H9 (cell line): ENCODE measurements around the gene MARCHF3. TPM values are rescaled to one million over a fixed set of nuclear protein-coding genes. Genes with fewer than 3 reads are reported as not detected.

Experiments
- DNase-seq: peaks from one replicate; pipeline ENCODE4 v3.0.0-alpha.2; 2017
- H2AFZ ChIP-seq: one replicate; pipeline ENCODE4 v1.6.1; 2013; ENCODE audit warnings: mild to moderate bottlenecking, low read length, control low read depth, moderate library complexity
- H2AK5ac ChIP-seq: 2 replicates; pipeline ENCODE4 v1.6.1; 2013; ENCODE audit warnings: low read length, control low read depth, mixed read lengths; ENCODE audit not compliant: insufficient read length
- H2BK120ac ChIP-seq: one replicate; pipeline ENCODE4 v1.6.1; 2013; ENCODE audit warnings: low read depth, mild to moderate bottlenecking, low read length, control low read depth, inconsistent platforms; ENCODE audit not compliant: poor library complexity, severe bottlenecking
- H2BK12ac ChIP-seq: 2 replicates; pipeline ENCODE4 v1.6.1; 2013; ENCODE audit warnings: low read length, control low read depth, mixed read lengths, low read depth; ENCODE audit not compliant: insufficient read length
- H2BK15ac ChIP-seq: 2 replicates; pipeline ENCODE4 v1.6.1; 2013; ENCODE audit warnings: low read depth, low read length, control low read depth
- H2BK20ac ChIP-seq: one replicate; pipeline ENCODE4 v1.6.1; 2013; ENCODE audit warnings: low read depth, mild to moderate bottlenecking, low read length, control low read depth, inconsistent platforms; ENCODE audit not compliant: poor library complexity, severe bottlenecking
- H2BK5ac ChIP-seq: 2 replicates; pipeline ENCODE4 v1.6.1; 2013; ENCODE audit warnings: low read length, control low read depth, mixed read lengths; ENCODE audit not compliant: insufficient read length
- H3K14ac ChIP-seq: 2 replicates; pipeline ENCODE4 v1.6.1; 2013; ENCODE audit warnings: low read length, control low read depth; ENCODE audit not compliant: insufficient read depth
- H3K18ac ChIP-seq: 2 replicates; pipeline ENCODE4 v1.6.1; 2013; ENCODE audit warnings: low read depth, mild to moderate bottlenecking, mixed read lengths, low read length, control low read depth; ENCODE audit not compliant: insufficient read length
- H3K23ac ChIP-seq: 2 replicates; pipeline ENCODE4 v1.6.1; 2013; ENCODE audit warnings: low read length, control low read depth, mixed read lengths, low read depth; ENCODE audit not compliant: insufficient read length
- H3K23me2 ChIP-seq: 2 replicates; pipeline ENCODE4 v1.6.1; 2013; ENCODE audit warnings: low read depth, mild to moderate bottlenecking, mixed read lengths, low read length, control low read depth; ENCODE audit not compliant: insufficient read length, poor library complexity, severe bottlenecking
- H3K27ac ChIP-seq: 2 replicates; pipeline ENCODE4 v1.5.1; 2013; ENCODE audit warnings: low read length, control low read depth, mixed read lengths, low read depth; ENCODE audit not compliant: insufficient read length
- H3K27me3 ChIP-seq: 2 replicates; pipeline ENCODE4 v1.6.1; 2013; ENCODE audit warnings: low read length, control low read depth, inconsistent platforms; ENCODE audit not compliant: insufficient read depth
- H3K4ac ChIP-seq: 2 replicates; pipeline ENCODE4 v1.6.1; 2013; ENCODE audit warnings: low read depth, mild to moderate bottlenecking, control low read depth, inconsistent platforms, low read length, moderate library complexity
- H3K4me1 ChIP-seq: 2 replicates; pipeline ENCODE4 v1.6.1; 2013; ENCODE audit warnings: low read length, control low read depth, inconsistent platforms; ENCODE audit not compliant: insufficient read depth
- H3K4me2 ChIP-seq: 2 replicates; pipeline ENCODE4 v1.6.1; 2013; ENCODE audit warnings: low read length, control low read depth, mixed read lengths; ENCODE audit not compliant: insufficient read length, insufficient read depth
- H3K56ac ChIP-seq: 2 replicates; pipeline ENCODE4 v1.6.1; 2013; ENCODE audit warnings: low read depth, mild to moderate bottlenecking, mixed read lengths, low read length, control low read depth; ENCODE audit not compliant: insufficient read length
- H3K79me1 ChIP-seq: 2 replicates; pipeline ENCODE4 v1.6.1; 2013; ENCODE audit warnings: low read depth, mild to moderate bottlenecking, moderate library complexity, low read length, control low read depth, inconsistent platforms; ENCODE audit not compliant: insufficient read depth, poor library complexity, severe bottlenecking
- H3K79me2 ChIP-seq: 2 replicates; pipeline ENCODE4 v1.6.1; 2013; ENCODE audit warnings: low read length, control low read depth, inconsistent platforms; ENCODE audit not compliant: insufficient read depth
- H3K9ac ChIP-seq: 2 replicates; pipeline ENCODE4 v1.6.1; 2013; ENCODE audit warnings: low read length, control low read depth, mixed read lengths; ENCODE audit not compliant: insufficient read length; ENCODE audit errors: extremely low read depth
- H3K9me3 ChIP-seq: one replicate; pipeline ENCODE4 v1.6.1; 2013; ENCODE audit warnings: low read depth, low read length, inconsistent platforms; ENCODE audit not compliant: control insufficient read depth
- H3T11ph ChIP-seq: one replicate; pipeline ENCODE4 v1.6.1; 2013; ENCODE audit warnings: mild to moderate bottlenecking, low read length, control low read depth, inconsistent platforms
- H4K20me1 ChIP-seq: one replicate; pipeline ENCODE4 v1.6.1; 2013; ENCODE audit not compliant: control insufficient read depth, insufficient read length, insufficient read depth
- H4K5ac ChIP-seq: 2 replicates; pipeline ENCODE4 v1.6.1; 2013; ENCODE audit warnings: low read depth, mild to moderate bottlenecking, mixed read lengths, low read length, control low read depth; ENCODE audit not compliant: insufficient read length
- H4K8ac ChIP-seq: replicated peaks from 2 replicates; pipeline ENCODE4 v1.6.1; 2013; ENCODE audit warnings: low read length, control low read depth, mixed read lengths, low read depth; ENCODE audit not compliant: insufficient read length
- H4K91ac ChIP-seq: 2 replicates; pipeline ENCODE4 v1.6.1; 2013; ENCODE audit warnings: low read depth, mild to moderate bottlenecking, moderate library complexity, mixed read lengths, low read length, control low read depth; ENCODE audit not compliant: insufficient read length
- H3K27ac Mint-ChIP-seq, 3 experiments: 2 replicates in 2 of 3; 3 replicates in 1 of 3; pipeline ENCODE4 v1.8.0; 2020 to 2021; ENCODE audit warnings: mixed read lengths in 3 of 3, mild to moderate bottlenecking in 1 of 3, moderate library complexity in 1 of 3
- H3K27me3 Mint-ChIP-seq: 2 replicates; pipeline ENCODE4 v1.8.0; 2021; ENCODE audit warnings: low read depth, mild to moderate bottlenecking, moderate library complexity, mixed read lengths
- H3K36me3 Mint-ChIP-seq, 3 experiments: 2 replicates in 2 of 3; 3 replicates in 1 of 3; pipeline ENCODE4 v1.8.0; 2020 to 2021; ENCODE audit warnings: low read depth in 3 of 3, mixed read lengths in 3 of 3; ENCODE audit not compliant: insufficient read depth in 1 of 3
- H3K4me1 Mint-ChIP-seq, 2 experiments: 2 replicates each; pipeline ENCODE4 v1.8.0; 2020; ENCODE audit warnings: mixed read lengths in 2 of 2
- H3K4me3 Mint-ChIP-seq, 2 experiments: 2 replicates in 1 of 2; 3 replicates in 1 of 2; pipeline ENCODE4 v1.8.0; 2020 to 2021; ENCODE audit warnings: mild to moderate bottlenecking in 2 of 2, mixed read lengths in 2 of 2, moderate library complexity in 1 of 2
- H3K9me3 Mint-ChIP-seq, 2 experiments: 2 replicates in 1 of 2; 3 replicates in 1 of 2; pipeline ENCODE4 v1.8.0; 2020; ENCODE audit warnings: mild to moderate bottlenecking in 2 of 2, mixed read lengths in 2 of 2, moderate library complexity in 1 of 2
- CTCF ChIP-seq: fragments of 200-600 bp; sonication (generic); conservative IDR thresholded peaks from 3 replicates; pipeline ENCODE4 v1.8.0; 2021; ENCODE audit warnings: antibody characterized with exemption, mild to moderate bottlenecking
- WGBS: extraction: QIAGEN DNeasy Blood & Tissue Kit; methylation state at CpG from one replicate; pipeline ENCODE4 v1.1.7; 2013; ENCODE audit warnings: missing lambda C conversion rate, low lambda C conversion rate, mixed read lengths; ENCODE audit not compliant: insufficient read length; ENCODE audit errors: extremely low coverage; 5-methylcytosine and 5-hydroxymethylcytosine counted together
- total RNA-seq: library from RNA; stranded (reverse); gene quantifications from 2 replicates; pipeline ENCODE4 v1.2.1, GENCODE V29; 2021

MARCHF3 gene
- total RNA-seq, 1 experiment from 2014 or later, result 17.7 TPM

DNA sequence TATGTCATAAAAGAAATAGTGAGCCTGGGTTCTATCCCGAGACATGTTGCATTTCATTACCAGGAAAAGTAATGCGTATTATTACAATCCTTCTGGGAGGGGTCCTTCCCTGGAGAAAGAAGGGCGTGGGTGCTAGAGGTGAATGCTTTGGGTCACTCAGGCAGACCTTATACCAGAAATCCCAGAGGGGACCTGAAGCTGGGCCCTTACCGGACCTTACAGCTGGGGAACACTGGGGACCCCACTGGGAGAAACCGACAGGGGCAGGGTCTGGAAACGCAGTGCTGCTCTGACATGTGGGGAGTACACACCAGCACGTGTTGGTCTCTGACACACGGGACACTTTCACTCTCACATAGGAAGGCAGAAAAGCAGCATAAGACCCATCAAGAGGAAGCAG lies 182.1 kb downstream of the MARCHF3 start:
- no peak for TF ChIP-seq CTCF
- Histone ChIP-seq H3K4me2 (no peak overlapping the region), H3K23me2 (peaks cover 3% of the 10 kb centered on the region), H4K5ac (no peak overlapping the region), H2AFZ (no peak overlapping the region), H2BK20ac (no peak overlapping the region), H4K20me1 (no peaks in the 10 kb centered on the region), H3K4me1 (peaks cover 20% of the 10 kb centered on the region), H3K9me3 (no peaks in the 10 kb centered on the region), H3K79me2 (no peaks in the 10 kb centered on the region; the same call in 1 of the 2 replicates), H3K27ac (no peak overlapping the region), H3K14ac (no peak overlapping the region), H2BK120ac (no peak overlapping the region), H3K4ac (no peak overlapping the region), H2BK12ac (no peak overlapping the region), H3K9ac (no peak overlapping the region), H2BK15ac (no peak overlapping the region), H3K79me1 (no peaks in the 10 kb centered on the region), H2BK5ac (no peak overlapping the region), H3K18ac (no peak overlapping the region), H3K27me3 (no peaks in the 10 kb centered on the region), H4K8ac (no peak overlapping the region), H3T11ph (no peak overlapping the region), H3K23ac (no peak overlapping the region), H4K91ac (no peak overlapping the region), H2AK5ac (no peak overlapping the region), H3K56ac (no peak overlapping the region)
- no CpG with 5 or more reads among the region's 8 CpGs for WGBS
- H3K9me3 Mint-ChIP-seq, result 0 out of 5 replicates have a peak, but pooled peaks cover 0 to under 1% of the 10 kb centered on the region in 2 experiments
- H3K4me3 Mint-ChIP-seq, result no peak overlapping the region
- H3K27me3 Mint-ChIP-seq, result no peaks in the 10 kb centered on the region
- peak overlapping the region in 2 of 3 experiments; percentile 5 to 11; a peak in 1 of 7 replicates for H3K27ac Mint-ChIP-seq
- no peak for DNase-seq
- peaks cover 72 to 74% of the 10 kb centered on the region in 2 experiments for H3K4me1 Mint-ChIP-seq
- peaks cover 0 to 10% (median 6%) of the 10 kb centered on the region in 3 experiments; a peak in 5 of 7 replicates for H3K36me3 Mint-ChIP-seq
